Measurements from ENCODE around the gene ZBTB20.

GRCh38 chr3:114542359-114542758, 604.7 kb downstream of the ZBTB20 start:
- TF ChIP-seq CTCF (IDR thresholded peaks at IDR 0.05; ENCODE audit: low read depth, low read length) (no peak), EZH2phosphoT487 (IDR thresholded peaks at IDR 0.05; ENCODE audit: low read depth) (no peak)

Measured in OCI-LY3 (cell line).